GM19452 (cell line): Measurements from ENCODE around the gene RNPEPL1.

ENCODE experiments used
- ATAC-seq: cut with Tn5 transposase; IDR thresholded peaks from one replicate; pipeline ENCODE4 v1.9.1; 2021; ENCODE audit not compliant: unreplicated experiment

Gene RNPEPL1

DNA sequence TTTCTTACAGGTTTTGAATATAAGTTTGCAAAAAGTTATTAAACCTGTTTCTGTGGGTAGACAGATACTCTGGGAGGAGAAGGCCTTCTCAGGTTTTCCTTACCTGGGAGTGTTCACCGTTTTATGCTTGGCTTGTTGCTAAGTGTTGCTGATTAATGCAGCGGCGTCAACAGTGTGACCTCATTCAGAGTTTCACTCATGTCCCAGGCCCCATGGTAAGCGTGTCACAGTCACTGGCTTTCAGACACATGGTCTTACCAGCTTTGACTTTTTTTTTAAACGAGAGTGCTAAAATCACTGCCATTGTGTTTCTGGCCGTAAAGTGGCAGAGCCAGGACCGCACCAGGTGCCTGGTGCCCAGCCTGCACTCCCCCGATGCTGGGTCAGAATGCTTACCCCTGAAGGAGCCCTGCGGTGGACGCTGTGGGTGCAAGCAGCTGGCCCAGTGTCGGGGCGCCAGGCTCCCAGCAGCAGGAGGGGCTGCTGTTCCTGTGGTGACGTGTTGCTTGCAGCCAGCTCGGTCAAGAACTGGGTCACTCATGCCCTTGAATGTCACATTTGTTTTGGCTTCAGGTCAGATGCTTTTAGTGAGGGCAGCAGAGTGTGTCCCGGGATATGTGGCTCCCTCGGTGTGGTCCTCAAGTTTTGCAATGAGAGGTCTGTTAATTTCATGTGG lies 21.7 kb downstream of the RNPEPL1 start:
- no peak for ATAC-seq

DNA sequence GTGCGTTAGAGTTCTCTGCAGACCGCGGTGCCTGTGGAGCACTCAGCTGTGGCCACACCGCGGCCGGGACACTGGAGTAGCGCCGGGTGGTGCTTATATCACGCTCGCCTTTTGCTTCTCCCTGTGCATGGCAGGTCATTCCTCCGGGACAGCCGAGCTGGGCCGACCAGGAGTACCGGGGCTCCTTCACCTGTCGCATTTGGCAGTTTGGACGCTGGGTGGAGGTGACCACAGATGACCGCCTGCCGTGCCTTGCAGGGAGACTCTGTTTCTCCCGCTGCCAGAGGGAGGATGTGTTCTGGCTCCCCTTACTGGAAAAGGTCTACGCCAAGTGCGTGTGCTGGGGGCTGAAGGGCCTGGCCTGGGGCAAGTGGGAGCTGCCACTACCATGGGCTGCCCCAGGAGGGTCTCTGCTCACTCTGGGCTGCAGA lies 22.4 kb downstream of the RNPEPL1 start:
- no peak for ATAC-seq

DNA sequence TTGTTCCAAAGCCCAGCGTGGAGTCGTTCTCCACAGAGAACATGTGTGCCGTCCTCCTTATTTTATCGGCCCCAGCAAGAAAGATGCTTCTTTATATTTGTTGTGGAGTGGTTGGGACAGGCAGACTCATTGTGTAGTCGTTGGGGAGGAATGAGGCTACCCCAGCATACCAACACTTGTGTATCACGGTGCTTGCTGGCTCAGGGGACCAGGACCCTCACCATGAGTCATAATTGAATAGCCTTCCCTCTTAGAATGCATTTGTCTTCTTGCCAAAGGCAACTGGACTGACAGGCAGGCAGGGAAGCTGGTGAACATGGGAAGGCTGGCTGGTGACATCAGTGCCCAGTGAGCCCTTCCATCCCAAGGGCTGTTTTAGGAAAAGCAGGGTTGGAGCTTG lies 22.9 kb downstream of the RNPEPL1 start:
- no peak for ATAC-seq

DNA sequence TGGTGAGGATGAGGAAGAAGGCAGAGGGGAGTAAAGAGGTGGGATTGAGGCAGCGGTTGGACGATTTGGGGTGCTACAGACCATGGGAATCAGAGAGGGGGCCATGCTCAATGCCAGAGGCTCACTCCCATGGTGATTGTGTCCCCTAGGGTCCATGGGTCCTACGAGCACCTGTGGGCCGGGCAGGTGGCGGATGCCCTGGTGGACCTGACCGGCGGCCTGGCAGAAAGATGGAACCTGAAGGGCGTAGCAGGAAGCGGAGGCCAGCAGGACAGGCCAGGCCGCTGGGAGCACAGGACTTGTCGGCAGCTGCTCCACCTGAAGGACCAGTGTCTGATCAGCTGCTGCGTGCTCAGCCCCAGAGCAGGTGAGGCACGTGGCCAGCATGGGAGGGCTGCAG lies 23.5 kb downstream of the RNPEPL1 start:
- ATAC-seq, result no peak

DNA sequence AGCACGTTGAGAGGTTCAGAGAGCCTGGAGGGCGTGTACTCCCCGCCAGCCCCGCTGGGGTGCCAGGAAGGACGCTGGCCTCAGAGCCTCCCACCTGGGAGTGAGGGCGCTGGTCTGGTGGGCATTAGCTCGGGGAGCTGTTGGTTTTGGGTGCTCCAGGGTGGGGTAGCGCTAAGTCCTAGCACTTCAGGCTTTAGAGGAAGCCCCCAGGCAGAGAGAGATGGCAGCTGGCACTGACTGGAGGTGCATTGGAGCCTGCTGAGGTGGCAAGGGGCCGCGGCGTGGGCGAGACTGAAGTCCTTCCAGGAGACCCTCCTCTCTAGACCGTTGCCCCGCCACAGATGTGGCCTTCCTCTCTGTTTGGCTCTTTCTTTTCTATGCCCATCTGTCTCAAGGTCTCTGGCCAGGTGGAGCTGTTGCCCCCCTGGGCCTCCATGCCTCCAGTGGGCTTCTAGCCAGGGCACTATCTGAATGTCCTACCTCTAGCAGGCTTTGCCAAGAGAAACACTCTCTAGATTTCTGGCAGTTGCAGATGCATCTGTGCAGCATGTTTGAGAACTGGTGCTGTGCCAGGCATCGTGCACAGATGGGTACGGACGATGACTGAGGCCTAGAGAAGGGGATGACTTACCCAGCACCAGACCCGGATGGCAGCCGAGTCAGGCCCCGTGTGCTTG lies 24.9 kb downstream of the RNPEPL1 start:
- no peak for ATAC-seq

DNA sequence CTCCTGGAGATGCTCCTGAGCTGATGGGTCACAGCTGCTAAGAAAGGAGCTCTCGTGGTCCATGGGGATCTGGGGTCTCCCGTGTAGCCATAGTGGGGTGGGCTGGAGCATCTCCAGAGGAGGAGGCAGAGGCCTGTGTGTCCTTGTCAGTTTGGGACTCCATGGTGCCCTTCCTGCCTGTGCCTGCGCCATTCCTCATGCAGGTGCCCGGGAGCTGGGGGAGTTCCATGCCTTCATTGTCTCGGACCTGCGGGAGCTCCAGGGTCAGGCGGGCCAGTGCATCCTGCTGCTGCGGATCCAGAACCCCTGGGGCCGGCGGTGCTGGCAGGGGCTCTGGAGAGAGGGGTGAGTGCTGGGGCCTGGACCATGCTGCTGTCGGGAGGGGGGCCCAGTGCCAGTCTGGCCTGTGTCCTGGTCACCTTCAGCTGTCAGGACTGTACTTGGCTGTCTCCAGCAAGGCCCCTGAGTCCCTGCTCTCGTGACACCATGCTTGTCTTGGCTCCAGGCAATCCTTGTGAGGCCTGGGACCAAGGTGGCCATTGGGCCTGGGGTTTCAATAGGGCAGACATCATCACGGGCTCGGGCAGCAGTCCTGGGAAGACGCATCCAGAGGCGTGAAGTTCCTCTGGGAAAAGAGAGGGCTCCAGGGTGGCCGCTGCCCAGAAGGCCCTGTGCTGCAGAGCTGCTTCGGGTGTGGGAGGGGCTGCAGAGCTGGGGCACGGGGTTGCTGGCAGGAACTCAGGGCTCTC lies 25.6 kb downstream of the RNPEPL1 start:
- no peak for ATAC-seq

DNA sequence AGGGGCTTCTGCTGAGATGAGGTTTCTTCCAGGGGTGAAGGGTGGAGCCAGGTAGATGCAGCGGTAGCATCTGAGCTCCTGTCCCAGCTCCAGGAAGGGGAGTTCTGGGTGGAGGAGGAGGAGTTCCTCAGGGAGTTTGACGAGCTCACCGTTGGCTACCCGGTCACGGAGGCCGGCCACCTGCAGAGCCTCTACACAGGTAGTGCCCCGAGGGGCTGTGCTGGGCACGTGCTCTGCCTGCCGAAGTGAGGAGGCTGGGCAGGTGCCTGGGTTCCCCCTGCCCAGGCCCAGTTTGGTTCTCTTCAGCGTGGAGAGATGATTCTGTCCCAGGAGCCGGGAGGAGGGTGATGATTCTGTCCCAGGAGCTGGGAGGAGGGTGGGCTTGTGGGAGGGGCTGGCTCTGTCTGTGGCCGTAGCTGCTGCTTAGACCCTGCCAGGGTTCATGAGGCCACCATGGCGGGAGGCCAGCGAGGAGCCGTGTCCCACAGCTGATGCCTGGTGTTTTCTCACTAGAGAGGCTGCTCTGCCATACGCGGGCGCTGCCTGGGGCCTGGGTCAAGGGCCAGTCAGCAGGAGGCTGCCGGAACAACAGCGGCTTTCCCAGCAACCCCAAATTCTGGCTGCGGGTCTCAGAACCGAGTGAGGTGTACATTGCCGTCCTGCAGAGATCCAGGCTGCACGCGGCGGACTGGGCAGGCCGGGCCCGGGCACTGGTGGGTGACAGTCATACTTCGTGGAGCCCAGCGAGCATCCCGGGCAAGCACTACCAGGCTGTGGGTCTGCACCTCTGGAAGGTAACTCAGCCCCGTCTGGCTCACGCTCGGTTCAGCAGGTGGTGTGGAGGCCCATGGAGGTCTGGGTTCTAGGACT lies 26.5 kb downstream of the RNPEPL1 start:
- ATAC-seq, result no peak

DNA sequence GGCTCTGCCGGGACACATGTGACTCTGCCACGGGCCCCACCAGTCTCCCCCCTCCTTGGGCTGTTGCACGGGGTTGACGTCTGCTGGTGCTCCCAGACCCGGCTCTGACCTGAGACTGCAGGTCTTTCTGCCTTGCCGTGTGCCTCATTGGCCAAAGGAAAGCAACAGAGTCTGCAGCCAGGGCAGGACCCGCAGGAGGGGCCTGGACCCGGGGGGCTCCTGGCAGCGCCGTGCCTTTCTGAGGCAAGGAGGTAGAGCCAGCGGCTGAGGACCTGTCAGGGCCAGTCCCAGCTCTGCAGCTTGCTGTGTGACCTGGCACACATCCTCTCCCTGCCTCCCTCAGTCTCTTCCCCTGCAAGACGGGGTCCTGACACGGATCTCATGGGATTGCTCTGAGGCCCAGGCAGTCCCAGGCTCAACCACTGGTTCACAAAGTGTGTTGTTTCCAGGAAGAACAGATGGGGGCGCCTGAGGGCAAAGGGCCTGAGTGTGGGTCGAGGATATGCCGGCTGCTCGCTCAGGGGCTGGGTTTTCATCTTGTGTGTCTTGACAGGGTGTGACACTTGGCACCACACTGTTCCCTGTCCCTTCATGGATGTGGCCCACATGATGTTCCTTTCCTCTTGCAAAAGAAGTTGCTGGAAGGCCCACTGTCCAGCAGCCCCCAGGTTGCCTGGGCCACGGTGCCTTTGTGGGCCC lies 27.2 kb downstream of the RNPEPL1 start:
- ATAC-seq, result no peak

DNA sequence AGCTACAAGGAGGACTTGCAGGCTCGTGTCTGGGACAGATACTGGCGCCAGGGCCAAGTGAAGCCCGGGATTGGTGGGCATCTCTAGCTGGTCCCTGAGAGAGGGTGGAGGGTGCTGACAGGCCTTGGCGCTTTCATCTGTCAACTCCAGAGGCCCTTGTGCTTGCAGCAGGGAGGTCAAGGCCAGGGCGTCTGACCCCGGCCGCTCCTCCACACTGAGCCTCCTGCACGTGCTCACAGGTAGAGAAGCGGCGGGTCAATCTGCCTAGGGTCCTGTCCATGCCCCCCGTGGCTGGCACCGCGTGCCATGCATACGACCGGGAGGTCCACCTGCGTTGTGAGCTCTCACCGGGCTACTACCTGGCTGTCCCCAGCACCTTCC lies 27.8 kb downstream of the RNPEPL1 start:
- ATAC-seq, result no peak

DNA sequence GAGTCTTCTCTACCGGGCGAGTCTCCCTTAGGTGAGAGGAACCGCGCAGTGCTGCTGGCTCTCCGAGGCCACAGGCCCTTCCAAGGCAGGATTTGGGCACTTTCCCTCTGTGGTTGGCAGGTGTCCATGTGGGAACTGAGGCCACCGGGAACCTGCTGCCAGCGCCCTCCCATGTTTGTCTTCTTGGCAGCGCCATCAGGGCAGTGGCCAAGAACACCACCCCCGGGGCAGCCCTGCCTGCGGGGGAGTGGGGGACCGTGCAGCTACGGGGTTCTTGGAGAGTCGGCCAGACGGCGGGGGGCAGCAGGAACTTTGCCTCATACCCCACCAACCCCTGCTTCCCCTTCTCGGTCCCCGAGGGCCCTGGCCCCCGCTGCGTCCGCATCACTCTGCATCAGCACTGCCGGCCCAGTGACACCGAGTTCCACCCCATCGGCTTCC lies 28.2 kb downstream of the RNPEPL1 start:
- ATAC-seq, result no peak

DNA sequence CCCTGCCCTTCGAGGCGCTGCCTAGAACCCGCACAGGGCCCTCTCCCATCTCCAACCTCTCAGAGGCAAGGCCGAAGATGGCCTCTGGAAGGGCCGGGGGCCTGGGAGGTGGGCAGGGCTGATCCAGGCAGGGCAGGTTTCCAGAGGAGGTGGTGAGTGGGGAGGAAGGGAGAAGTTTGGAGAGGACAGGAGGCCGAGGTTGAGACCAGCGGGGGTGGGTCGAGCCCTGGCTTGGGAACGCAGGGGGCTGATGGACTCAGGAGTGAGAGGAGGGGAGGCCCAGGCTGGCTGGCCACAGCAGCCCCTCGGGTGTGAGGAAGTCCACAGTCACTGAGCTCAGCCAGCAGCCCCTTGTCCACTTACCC lies 28.8 kb downstream of the RNPEPL1 start:
- no peak for ATAC-seq

DNA sequence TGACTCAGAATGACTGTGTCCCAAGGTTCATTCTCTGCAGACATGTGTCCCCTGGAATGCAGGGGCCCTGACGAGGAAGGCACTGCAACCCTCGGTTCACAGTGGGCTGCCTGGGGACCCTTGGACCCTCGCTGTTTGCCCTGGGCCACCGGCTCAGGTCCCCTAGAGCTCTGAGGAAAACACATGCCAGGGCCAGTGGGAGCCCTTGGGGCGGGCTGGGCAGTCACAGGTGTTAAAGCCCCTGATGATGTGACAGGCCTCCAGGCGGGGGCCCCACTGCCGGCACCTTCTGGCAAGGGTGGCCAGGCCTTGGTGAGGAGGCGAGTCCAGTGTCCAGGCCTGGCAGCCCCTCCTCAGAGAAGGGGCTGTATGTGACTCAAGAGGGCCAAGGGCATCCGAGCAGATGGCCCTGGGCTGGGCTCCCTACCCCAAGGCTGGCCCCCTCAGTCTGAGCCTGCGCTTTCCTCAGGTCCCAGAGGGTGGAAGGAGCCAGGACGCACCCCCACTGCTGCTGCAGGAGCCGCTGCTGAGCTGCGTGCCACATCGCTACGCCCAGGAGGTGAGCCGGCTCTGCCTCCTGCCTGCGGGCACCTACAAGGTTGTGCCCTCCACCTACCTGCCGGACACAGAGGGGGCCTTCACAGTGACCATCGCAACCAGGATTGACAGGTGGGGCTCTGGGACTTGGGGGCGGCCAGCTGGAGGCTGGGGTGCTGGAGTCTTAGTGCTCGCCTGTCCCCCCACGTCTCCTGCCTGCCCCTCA lies 29.3 kb downstream of the RNPEPL1 start:
- no peak for ATAC-seq

DNA sequence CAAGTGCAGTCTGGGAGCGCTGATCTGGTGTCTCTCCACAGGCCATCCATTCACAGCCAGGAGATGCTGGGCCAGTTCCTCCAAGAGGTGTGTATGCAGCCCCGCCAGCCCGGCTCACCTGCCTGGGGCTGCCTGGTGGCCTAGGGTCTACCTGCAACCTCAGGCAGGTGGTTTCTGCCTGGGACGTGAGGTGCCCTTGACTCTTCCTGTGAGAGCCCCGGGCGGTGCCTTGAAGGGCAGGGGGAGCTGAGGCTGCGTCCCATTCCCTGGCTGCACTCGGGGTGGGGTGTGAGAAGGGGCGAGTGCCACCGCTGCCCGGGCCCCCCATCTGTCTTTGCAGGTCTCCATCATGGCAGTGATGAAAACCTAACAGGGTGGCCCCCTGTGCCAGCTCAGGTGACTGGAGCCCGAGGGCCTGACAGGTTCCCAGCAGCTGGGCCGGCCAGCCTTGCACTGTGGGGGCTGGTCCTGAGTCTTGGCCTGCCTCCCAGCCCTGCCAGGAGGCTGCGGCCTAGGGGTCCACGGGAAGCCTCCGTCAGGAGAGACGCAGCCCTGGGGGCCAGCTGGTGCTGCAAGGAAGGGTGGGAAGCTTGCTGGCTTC lies 30.1 kb downstream of the RNPEPL1 start:
- ATAC-seq, result no peak

DNA sequence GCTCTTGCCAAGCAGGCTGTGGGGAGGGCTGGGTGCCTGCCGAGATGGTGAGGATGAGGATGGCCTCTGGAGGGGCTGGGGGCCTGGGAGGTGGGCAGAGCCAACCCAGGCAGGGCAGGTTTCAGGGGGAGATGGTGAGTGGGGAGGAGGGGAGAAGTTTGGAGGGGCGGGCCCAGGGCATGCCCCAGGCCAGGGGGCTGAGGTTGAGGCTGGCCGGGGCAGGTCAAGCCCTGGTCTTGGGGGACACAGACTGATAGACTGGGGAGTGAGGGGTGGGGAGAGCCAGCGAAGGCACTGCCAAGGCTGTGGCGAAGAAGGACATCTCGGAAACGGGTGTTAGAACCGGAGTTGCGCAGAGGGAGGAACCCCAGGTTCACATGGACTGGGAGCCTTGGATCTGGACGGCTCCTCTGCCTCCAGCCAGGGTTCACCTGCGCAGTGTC lies 30.9 kb downstream of the RNPEPL1 start:
- no peak for ATAC-seq

DNA sequence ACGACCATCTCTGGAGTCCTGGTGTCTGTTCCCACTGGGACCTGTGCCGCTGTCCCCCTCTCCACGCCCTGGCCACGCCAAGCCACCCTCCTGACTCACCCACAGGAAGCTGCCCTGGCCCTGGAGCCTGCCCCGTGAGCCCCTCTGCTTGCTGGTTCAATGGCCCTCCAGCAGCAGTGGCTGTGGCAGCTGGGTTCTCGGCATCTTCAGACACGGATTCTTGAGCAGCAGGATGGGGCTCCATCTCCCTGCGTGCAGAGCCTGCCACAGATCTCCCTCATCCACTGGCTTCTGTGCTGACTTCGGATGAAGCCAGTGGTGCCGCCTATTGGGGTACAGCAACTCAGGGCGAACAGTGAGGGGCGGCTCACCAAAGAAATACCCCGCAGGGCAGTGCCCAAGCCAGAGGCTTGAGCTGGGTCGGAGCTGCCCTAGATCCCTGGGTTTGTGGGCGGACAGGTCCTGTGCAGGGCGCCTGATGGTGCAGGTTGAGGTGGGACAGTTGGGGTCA lies 32.2 kb downstream of the RNPEPL1 start:
- ATAC-seq, result no peak

DNA sequence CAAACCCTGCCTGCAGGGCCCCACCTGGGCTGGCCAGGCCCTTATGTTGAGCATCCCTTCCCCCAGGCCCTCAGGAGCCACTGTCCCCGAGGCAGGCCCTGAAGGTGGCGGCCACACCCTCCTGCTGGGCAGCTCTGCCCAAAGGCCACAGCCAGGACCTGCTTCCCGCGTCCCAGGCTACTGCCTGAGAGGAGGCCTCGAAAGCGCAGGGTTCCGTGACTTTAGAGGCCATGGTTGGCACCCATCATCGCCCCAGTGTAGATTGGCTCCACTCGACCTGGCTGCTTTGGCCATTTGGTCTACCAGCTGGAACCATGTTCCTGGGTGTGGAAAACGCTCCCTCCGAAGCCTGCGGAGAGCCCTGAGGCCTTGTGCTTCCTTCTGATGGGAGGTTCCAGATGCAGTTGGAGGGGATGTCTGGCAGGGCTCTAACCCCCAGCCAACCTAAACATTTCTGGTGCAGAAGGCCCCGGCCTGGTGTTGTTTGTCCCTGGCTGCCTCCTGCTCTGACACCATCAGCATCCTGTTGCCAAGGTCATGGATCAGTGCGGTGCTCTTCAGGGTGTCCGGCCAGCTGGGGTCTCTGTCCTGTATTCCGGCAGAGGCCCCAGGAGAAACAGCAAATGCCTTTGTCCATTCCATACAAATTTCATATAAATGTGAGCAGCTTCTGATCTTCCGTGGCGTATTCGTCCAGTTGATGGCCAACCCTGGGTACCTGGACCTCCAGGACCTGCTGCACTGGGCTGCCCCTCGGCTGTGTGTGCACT lies 33.0 kb downstream of the RNPEPL1 start:
- ATAC-seq, result no peak

DNA sequence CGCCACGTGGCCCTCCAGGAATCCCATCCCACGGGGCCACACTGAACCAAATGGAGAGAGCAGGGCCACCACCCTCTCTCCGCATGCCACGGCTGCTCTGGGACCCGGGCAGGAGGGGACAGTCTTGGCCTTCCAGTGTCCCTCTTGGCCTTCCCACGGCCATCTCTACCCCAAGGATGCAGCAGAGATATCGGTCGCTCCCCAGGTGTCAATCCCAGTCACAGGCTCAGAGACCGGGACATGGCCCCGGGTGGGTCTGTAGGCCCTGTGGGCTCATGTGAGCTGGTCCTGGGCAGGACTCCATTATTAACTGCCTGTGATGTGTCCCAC lies 33.5 kb downstream of the RNPEPL1 start:
- no peak for ATAC-seq

DNA sequence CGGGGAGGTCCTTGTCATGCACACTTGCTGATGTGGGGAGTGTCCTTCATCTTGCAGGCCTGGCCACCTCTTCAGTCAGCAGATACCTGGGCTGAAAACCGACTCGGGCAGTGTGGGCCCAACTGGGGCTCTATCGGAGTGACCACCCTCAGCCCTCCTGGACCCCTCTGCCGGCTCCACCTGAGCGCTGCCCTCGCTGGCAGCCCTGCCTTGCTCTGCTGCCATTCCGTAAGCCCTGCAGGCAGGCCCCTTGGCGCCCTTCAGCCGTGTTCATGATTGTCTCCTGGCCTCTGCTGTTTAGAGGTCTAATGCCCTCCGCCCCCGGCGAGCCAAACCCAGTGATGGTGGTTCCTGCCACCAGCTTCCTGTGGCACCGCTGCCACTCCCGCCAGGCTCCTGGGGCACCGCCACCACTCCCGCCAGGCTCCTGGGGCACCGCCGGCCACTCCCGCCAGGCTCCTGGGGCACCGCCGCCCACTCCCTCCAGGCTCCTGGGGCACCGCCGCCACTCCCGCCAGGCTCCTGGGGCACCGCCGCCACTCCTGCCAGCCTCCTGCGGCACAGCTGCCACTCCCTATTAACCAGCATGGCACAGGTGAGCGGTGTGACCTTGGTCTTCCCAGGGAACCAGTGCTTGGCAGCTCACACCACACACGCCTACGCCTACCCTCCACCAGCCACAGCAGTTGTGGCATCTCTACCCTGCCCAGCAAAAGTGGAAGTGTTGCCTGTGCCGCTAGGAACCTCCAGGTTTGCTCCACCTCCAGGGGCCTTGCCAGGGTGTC lies 34.2 kb downstream of the RNPEPL1 start:
- ATAC-seq, result no peak
